B cell (primary cell): ENCODE measurements around the gene LMX1B.

Experiments used
- EZH2 ChIP-seq: IDR thresholded peaks from 2 replicates; pipeline ENCODE4 v1.6.1; 2012; ENCODE audit warnings: borderline replicate concordance, low read depth, mild to moderate bottlenecking, moderate library complexity, low read length; ENCODE audit not compliant: insufficient read depth, poor library complexity, severe bottlenecking
- TF ChIP-seq, protein P1 (sequence below): fragments of 200-600 bp; IDR thresholded peaks from one replicate; pipeline ENCODE4 v1.8.0; 2022; ENCODE audit warnings: antibody characterized with exemption, mild to moderate bottlenecking

GRCh38 chr9:126613651-126614050 lies at the start of gene LMX1B:
- TF ChIP-seq, protein P1, sequence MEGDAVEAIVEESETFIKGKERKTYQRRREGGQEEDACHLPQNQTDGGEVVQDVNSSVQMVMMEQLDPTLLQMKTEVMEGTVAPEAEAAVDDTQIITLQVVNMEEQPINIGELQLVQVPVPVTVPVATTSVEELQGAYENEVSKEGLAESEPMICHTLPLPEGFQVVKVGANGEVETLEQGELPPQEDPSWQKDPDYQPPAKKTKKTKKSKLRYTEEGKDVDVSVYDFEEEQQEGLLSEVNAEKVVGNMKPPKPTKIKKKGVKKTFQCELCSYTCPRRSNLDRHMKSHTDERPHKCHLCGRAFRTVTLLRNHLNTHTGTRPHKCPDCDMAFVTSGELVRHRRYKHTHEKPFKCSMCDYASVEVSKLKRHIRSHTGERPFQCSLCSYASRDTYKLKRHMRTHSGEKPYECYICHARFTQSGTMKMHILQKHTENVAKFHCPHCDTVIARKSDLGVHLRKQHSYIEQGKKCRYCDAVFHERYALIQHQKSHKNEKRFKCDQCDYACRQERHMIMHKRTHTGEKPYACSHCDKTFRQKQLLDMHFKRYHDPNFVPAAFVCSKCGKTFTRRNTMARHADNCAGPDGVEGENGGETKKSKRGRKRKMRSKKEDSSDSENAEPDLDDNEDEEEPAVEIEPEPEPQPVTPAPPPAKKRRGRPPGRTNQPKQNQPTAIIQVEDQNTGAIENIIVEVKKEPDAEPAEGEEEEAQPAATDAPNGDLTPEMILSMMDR = no peak
- no peak for TF ChIP-seq EZH2
